ENCODE results near the gene ENO3. TPM values are rescaled to one million over a fixed set of nuclear protein-coding genes. Genes with fewer than 3 reads are reported as not detected.

Gene ENO3
- total RNA-seq, 6 experiments from 2014 or later, result 1.9 to 4.6 (median 3.2) TPM

DNA sequence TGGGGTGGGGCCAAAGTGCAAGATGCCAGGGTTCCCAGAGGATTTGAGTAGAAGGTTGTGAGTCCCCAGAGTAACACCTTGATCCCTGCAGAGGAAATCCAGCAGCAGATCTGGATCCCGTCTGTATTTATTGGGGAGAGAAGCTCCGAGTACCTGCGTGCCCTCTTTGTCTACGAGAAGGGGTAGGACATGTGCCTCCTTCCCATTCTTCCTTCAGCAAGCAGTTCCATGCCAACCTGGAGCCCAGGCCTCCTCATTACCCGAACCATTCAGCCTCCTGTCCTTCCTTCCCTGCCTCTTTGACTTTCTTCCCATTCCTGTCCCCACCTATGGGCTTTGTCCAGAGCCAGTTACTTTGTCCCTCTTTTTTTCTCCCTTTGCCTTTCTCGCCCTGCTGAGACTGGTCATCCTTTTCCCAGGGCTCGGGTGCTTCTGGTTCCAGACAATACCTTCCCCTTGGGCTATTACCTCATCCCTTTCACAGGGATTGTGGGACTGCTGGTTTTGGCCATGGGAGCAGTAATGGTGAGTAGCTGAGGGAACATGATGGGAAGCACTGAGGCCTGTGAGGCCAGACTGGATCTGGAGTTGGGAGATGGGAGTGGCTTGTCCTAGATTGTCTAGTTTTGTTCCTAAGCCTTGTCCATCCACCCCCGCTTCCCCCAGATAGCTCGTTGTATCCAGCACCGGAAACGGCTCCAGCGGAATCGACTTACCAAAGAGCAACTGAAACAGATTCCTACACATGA lies 8.0 kb upstream of the ENO3 start:
- TF ChIP-seq, protein P1, sequence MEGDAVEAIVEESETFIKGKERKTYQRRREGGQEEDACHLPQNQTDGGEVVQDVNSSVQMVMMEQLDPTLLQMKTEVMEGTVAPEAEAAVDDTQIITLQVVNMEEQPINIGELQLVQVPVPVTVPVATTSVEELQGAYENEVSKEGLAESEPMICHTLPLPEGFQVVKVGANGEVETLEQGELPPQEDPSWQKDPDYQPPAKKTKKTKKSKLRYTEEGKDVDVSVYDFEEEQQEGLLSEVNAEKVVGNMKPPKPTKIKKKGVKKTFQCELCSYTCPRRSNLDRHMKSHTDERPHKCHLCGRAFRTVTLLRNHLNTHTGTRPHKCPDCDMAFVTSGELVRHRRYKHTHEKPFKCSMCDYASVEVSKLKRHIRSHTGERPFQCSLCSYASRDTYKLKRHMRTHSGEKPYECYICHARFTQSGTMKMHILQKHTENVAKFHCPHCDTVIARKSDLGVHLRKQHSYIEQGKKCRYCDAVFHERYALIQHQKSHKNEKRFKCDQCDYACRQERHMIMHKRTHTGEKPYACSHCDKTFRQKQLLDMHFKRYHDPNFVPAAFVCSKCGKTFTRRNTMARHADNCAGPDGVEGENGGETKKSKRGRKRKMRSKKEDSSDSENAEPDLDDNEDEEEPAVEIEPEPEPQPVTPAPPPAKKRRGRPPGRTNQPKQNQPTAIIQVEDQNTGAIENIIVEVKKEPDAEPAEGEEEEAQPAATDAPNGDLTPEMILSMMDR (IDR thresholded peaks at IDR 0.05), result no peak
- peak overlapping the region; percentile 31 for H3K4me3 Mint-ChIP-seq
- peaks cover 70% of the 10 kb centered on the region for H3K4me1 Mint-ChIP-seq (ENCODE audit: low read depth)
- peaks cover 70% of the 10 kb centered on the region for H3K36me3 Mint-ChIP-seq (ENCODE audit: low read depth)
- peak overlapping the region; percentile 100 for H3K27ac Mint-ChIP-seq
- H3K27me3 Mint-ChIP-seq (ENCODE audit: insufficient read depth), result peaks cover 17% of the 10 kb centered on the region
- no peaks in the 10 kb centered on the region for H3K9me3 Mint-ChIP-seq
- DNase-seq, result no peak

DNA sequence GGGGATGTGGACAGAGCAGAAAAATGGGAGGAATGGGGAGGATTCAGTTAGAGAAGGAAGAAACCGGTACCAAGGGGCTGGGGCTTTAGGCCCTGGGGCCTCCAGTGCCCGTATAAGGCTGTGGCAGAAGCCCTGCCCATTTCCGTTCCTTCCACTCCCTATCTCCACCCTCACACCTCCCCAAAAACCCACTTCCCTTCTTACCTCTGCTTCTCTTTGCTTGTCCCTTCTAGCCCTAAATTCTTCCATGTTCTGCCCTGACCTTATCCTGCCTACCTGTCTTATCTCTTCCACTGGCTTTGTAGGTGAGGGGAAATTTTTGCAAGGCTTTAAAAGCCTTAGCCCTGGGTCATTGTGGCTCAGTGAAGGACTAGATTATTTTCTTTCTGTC lies 6.8 kb upstream of the ENO3 start:
- Mint-ChIP-seq H3K36me3 (ENCODE audit: low read depth) (peaks cover 64% of the 10 kb centered on the region), H3K9me3 (no peaks in the 10 kb centered on the region), H3K27me3 (ENCODE audit: insufficient read depth) (peaks cover 17% of the 10 kb centered on the region), H3K27ac (peak overlapping the region; percentile 91), H3K4me3 (peak overlapping the region; percentile 91), H3K4me1 (ENCODE audit: low read depth) (peaks cover 63% of the 10 kb centered on the region)
- DNase-seq, result no peak
- TF ChIP-seq, protein P1 (IDR thresholded peaks at IDR 0.05), result no peak

DNA sequence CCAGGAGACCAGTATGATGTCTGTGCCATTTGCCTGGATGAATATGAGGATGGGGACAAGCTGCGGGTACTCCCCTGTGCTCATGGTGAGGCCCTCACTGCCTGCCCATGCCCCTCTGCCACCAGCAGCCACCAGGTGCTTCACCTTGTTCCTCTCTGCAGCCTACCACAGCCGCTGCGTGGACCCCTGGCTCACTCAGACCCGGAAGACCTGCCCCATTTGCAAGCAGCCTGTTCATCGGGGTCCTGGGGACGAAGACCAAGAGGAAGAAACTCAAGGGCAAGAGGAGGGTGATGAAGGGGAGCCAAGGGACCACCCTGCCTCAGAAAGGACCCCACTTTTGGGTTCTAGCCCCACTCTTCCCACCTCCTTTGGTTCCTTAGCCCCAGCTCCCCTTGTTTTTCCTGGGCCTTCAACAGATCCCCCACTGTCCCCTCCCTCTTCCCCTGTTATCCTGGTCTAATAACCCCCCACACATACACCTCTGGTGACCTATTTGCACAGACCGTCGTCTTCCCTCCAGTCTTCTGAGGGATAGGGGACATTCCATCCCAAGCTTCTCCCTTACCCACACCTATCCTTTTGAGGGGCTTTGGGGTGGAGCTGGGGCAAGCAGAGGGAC lies 6.3 kb upstream of the ENO3 start:
- H3K27ac Mint-ChIP-seq, result peak overlapping the region; percentile 91
- H3K36me3 Mint-ChIP-seq (ENCODE audit: low read depth), result peaks cover 64% of the 10 kb centered on the region
- peaks cover 62% of the 10 kb centered on the region for H3K4me1 Mint-ChIP-seq (ENCODE audit: low read depth)

DNA sequence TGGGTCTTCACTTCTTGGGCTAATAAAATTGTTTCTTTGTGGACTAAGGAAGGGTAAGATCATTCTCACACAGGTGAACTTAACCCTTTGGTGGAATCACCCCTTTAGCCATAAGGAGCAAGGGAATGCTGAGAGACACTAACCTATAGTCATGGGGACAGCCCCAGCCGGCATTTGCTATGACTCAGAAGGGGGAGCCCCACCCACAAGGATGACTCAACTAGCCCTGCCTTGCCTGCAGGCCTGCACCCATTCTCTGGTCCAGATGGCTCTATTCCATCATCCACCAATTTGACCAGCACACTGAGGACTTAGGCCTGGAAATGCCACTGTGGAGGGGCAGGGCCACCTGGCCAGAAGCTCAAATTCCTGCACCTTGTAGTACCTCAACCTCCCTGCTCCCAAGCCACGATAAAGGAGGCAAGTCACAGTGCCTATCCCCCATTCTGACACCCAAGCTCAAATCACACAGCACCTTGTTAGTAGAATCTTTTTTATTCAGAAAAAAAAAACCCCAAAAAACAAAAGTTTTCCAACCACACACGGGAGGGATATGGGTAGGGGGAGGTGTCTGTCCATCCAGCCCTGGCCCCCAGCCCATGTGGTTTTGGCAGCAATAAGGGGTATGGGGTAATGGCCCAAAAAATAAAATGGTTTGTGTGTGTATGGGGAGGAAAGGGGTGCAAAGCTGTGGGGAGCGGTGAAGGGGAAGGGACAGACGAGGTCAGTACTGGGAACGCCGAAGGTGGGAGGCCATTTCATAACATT lies 5.6 kb upstream of the ENO3 start:
- peaks cover 64% of the 10 kb centered on the region for H3K36me3 Mint-ChIP-seq (ENCODE audit: low read depth)
- H3K27me3 Mint-ChIP-seq (ENCODE audit: insufficient read depth), result peaks cover 14% of the 10 kb centered on the region
- TF ChIP-seq, protein P1 (IDR thresholded peaks at IDR 0.05), result no peak
- peak; percentile 89 for DNase-seq
- no peaks in the 10 kb centered on the region for H3K9me3 Mint-ChIP-seq
- H3K27ac Mint-ChIP-seq, result peak overlapping the region; percentile 91
- H3K4me3 Mint-ChIP-seq, result peak overlapping the region; percentile 91
- peaks cover 65% of the 10 kb centered on the region for H3K4me1 Mint-ChIP-seq (ENCODE audit: low read depth)

More for the DNA sequence above, 6.3 kb upstream of the ENO3 start:
- Mint-ChIP-seq H3K9me3 (no peaks in the 10 kb centered on the region), H3K27me3 (ENCODE audit: insufficient read depth) (peaks cover 17% of the 10 kb centered on the region), H3K4me3 (peak overlapping the region; percentile 91)
- DNase-seq, result no peak
- TF ChIP-seq, protein P1 (IDR thresholded peaks at IDR 0.05), result no peak

DNA sequence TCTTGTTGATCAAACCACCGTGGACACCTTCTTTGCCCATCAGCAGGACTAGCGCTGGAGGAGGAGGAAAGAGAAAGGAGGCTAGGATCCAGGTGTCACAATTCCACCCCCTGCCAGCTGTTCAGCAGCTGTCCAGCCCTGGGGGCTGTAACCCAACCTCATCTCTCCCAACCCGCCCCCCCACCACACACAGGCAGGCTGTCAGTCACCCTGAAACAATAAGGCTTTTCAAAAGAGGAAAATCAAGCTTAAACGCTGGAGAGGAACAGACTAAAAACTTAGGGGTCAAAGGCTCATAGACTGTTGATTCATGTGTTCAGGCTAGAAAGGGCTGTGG lies 5.0 kb upstream of the ENO3 start:
- Mint-ChIP-seq H3K27ac (peak overlapping the region; percentile 91), H3K4me1 (ENCODE audit: low read depth) (peaks cover 69% of the 10 kb centered on the region), H3K36me3 (ENCODE audit: low read depth) (peaks cover 60% of the 10 kb centered on the region), H3K4me3 (peak overlapping the region; percentile 91), H3K27me3 (ENCODE audit: insufficient read depth) (peaks cover 11% of the 10 kb centered on the region), H3K9me3 (no peaks in the 10 kb centered on the region)
- TF ChIP-seq, protein P1 (IDR thresholded peaks at IDR 0.05), result no peak
- no peak for DNase-seq

Measured in HFFc6 (cell line).